Lower leg skin (tissue), 4 donors: ENCODE data around the gene CDH20. TPM values are rescaled to one million over a fixed set of nuclear protein-coding genes. Genes with fewer than 3 reads are reported as not detected.

Experiments used
- DNase-seq, 2 donors: peaks; one replicate each; pipeline ENCODE4 v3.0.0-alpha.2; 2019; ENCODE audit warnings: low spot score in 2 of 2
- H3K4me3 ChIP-seq: fragments of 200-600 bp; sonication (generic); 2 replicates; pipeline ENCODE4 v1.5.1; 2017; ENCODE audit warnings: mild to moderate bottlenecking, low read depth; ENCODE audit not compliant: poor library complexity, severe bottlenecking
- POLR2A ChIP-seq, 2 donors: fragments of 450-650 bp; IDR thresholded peaks; one replicate each; pipeline ENCODE4 v1.6.1; 2016 to 2017; ENCODE audit warnings: antibody characterized with exemption in 2 of 2, mild to moderate bottlenecking in 1 of 2, moderate library complexity in 1 of 2
- WGBS, 2 donors: methylation state at CpG; one replicate each; pipeline ENCODE4 v1.1.5; 2018; 5-methylcytosine and 5-hydroxymethylcytosine counted together
- intact Hi-C: fragments of 100-400 bp; cut with DNase I; formaldehyde crosslinking; loops from one replicate; pipeline ENCODE4 v1.15.0; 2023; ENCODE audit warnings: low total_unique reads
- total RNA-seq, 4 donors: library from RNA; depleted of rRNA; stranded (reverse); fragments of >200 nt; gene quantifications; one replicate each; pipeline ENCODE4 v1.1.0, GENCODE V29; 2016
- TF ChIP-seq, protein P1 (sequence below), 3 donors: fragments of 450-650 bp; IDR thresholded peaks; one replicate each; pipeline ENCODE4 v1.5.1; 2016; ENCODE audit warnings: antibody characterized with exemption in 3 of 3, mild to moderate bottlenecking in 3 of 3, moderate library complexity in 2 of 3

CDH20 gene
- total RNA-seq, 4 donors from 2014 or later = 1.2 to 2.9 (median 2.4) TPM

DNA sequence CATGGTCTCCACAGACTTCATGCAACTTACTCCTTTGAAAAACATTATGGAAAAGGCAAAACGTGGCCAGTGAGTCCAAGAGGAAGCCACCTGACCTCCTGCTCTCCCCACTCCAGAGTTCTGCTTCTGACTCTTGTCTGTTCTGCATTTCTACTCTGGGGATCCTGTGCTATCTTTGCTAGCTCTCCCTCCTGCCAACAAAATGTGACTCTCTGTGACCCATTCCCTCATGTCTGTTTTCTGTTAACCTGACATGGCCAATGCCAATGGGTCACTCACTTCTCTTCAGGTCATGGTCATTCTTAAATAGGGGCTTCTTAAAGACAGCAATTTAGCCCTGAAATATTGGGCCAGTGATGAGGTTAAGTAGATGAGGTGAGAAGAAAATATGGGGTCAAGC is 210.3 kb downstream of the CDH20 start:
- no peak for DNase-seq
- 42 to 64% methylated on average over 1 of the region's 1 CpG for WGBS, 2 donors
- no peak for TF ChIP-seq POLR2A (IDR thresholded peaks at IDR 0.05)
- TF ChIP-seq, protein P1, sequence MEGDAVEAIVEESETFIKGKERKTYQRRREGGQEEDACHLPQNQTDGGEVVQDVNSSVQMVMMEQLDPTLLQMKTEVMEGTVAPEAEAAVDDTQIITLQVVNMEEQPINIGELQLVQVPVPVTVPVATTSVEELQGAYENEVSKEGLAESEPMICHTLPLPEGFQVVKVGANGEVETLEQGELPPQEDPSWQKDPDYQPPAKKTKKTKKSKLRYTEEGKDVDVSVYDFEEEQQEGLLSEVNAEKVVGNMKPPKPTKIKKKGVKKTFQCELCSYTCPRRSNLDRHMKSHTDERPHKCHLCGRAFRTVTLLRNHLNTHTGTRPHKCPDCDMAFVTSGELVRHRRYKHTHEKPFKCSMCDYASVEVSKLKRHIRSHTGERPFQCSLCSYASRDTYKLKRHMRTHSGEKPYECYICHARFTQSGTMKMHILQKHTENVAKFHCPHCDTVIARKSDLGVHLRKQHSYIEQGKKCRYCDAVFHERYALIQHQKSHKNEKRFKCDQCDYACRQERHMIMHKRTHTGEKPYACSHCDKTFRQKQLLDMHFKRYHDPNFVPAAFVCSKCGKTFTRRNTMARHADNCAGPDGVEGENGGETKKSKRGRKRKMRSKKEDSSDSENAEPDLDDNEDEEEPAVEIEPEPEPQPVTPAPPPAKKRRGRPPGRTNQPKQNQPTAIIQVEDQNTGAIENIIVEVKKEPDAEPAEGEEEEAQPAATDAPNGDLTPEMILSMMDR (IDR thresholded peaks at IDR 0.05) = no peak
- H3K4me3 ChIP-seq = no peak overlapping the region
- intact Hi-C loops = loop anchor here (10.0 kb wide), 1 partner anchor 361 kb away; no protein-coding TSS in a partner anchor

DNA sequence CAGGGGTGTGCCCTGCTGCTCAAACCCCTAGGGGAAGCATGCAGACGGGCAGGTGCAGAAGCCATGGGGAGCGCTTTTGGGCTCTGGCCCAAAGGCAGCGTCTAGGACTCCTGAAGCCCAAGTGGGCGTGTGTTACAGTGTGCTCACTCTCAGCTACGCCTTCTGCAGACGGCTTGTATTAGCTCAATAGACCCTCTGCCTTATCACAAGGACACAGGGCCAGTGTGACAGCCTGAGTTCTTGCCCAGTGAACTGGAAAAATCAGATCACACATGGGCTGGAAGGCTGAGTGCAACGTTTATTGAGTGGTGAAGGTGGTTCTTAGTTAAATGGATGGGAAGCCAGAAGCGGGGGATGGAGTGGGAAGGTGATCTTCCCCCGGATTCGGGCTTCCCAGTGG is 210.9 kb downstream of the CDH20 start:
- no peak for TF ChIP-seq POLR2A (IDR thresholded peaks at IDR 0.05)
- TF ChIP-seq, protein P1 (IDR thresholded peaks at IDR 0.05) = no peak
- intact Hi-C loops = loop anchor here (10.0 kb wide), 1 partner anchor 361 kb away; no protein-coding TSS in a partner anchor
- no peak for DNase-seq
- 74 to 75% methylated on average over 10 of the region's 10 CpGs for WGBS, 2 donors
- H3K4me3 ChIP-seq = no peak overlapping the region

DNA sequence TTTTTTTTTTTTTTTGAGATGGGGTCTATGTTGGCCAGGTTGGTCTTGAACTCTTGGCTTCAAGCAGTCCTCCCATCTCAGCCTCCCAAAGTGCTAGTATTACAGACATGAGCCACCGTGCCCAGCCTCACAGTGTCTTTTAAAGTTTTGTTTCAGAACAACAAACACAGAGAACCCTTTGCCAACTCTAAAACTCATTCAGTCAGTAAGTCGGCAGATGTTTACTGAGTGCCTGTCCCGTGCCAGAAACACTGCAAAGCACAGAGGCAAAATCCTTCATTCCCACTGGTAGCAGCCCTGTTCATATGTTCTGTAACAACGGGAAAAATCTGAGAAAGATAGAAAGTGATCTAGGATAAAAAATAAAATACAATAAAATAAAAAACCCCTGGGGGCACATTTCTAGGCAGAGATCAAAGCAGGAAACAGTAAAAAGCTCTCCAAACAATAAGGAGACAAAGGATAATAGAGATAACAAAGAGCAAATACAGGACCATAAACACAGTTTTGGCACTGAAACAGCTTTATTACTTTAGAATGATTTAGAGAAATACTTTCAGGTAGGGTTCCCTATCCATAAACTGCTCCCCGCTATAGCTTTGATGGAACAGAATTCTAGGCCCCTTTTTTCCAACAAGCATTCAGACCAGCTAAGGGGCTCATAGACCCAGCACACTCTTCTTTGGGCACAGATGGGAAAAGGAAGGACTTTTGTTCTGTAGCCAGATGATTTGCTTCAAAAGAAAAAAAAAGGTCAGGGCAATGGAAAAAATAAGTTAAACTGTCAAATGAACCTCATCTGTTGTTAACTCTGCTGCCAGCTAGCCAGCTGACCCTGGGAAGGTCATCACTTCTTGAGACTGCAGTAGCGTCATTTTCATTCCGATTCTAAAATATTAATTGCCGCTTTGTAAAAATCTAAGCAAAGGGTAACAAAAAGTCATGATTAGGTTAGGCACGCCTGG is 212.3 kb downstream of the CDH20 start:
- 52 to 60% methylated on average over 9 of the region's 9 CpGs for WGBS, 2 donors
- H3K4me3 ChIP-seq = no peak overlapping the region
- intact Hi-C loops = loop anchor here (10.0 kb wide), 1 partner anchor 359 kb away; no protein-coding TSS in a partner anchor
- TF ChIP-seq POLR2A (IDR thresholded peaks at IDR 0.05) = no peak
- TF ChIP-seq, protein P1 (IDR thresholded peaks at IDR 0.05) = no peak
- no peak for DNase-seq

DNA sequence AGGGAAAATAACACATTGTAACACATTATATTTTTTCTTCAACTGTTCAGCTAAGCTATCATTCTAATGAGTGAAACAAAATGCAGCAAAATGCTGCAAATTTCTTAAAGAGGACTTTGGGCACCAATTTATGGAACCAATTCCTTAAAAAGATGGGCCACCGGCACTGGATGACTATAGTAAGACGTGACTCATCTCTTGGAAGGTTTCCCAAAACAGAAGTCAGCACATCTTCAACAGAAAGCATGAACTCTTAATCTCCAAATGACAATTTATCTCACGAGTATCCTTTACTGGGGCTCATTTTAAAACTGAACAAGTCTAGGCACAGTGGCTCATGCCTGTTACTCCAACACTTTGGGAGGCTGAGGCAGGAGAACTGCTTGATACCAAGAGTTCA is 213.4 kb downstream of the CDH20 start:
- WGBS, 2 donors = 12 to 23% methylated on average over 3 of the region's 3 CpGs
- H3K4me3 ChIP-seq = no peak overlapping the region
- no peak for TF ChIP-seq POLR2A (IDR thresholded peaks at IDR 0.05)
- TF ChIP-seq, protein P1 (IDR thresholded peaks at IDR 0.05) = no peak
- intact Hi-C loops = loop anchor here (10.0 kb wide), 1 partner anchor 358 kb away; no protein-coding TSS in a partner anchor
- DNase-seq = no peak

DNA sequence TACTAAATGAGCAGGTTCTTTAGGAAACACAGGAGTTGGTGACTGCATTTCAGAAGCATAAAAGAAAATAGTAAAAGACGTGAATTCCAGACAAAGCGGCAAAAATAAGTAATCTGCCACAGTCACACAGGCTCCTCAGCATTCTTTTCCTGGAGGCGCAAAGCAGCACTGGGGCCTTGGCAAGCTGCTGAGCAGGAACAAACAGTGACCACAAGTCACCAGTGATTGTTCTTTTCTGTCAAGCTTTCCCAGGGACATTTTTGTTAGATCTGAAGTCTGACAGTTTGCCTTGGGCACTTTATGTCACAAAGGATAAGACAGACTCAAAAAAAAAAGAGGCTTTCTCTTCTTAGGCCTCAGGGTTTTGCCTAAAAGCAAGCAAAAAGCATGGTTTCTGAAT is 216.2 kb downstream of the CDH20 start:
- no peak for TF ChIP-seq POLR2A (IDR thresholded peaks at IDR 0.05)
- TF ChIP-seq, protein P1 (IDR thresholded peaks at IDR 0.05) = no peak
- WGBS, 2 donors = 84 to 87% methylated on average over 3 of the region's 3 CpGs
- DNase-seq = no peak
- intact Hi-C loops = loop anchor here (10.0 kb wide), 1 partner anchor 355 kb away; no protein-coding TSS in a partner anchor
- no peak overlapping the region for H3K4me3 ChIP-seq
